ENCODE measurements around the gene TEK. TPM values are rescaled to one million over a fixed set of nuclear protein-coding genes. Genes with fewer than 3 reads are reported as not detected.

Gene TEK
- total and polyA plus RNA-seq, 2 donors (not counting 1 experiment from before 2014, with no cell fraction given) = not detected

DNA sequence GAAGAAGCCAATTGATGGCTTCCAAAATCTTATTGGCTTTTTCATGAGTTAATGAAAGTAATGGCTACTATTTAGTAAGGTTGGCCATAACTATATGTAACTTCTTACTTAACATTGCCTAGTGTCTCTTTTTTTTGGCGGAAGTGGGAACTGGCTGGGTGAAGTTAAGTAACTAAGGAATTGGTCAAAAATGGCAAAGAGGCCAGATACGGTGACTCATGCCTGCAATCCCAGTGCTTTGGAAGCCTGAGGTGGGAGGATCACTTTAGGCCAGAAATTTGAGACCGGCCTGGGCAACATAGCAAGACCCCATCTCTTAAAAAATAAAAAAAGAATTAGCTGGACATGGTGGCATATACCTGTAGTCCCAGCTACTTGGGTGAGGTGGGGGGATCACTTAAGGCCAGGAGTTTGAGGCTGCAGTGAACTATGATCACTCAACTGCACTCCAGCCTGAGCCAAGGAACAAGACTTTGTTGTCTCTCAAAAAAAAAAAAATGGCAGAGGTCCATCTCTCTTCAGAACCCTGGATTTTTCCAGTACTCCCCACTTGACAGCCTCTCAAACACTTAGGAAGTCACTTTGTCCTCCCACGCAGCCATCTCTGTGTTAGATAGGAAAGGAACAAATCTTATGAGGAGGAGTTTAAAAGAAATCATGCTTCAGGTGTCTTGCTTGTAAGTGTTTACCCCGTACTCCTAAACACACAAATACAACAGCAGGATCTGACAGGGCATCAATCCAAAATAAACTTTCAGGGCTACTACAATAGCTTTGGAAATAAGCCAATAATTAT is 75.7 kb downstream of the TEK start:
- H3K9me3 Mint-ChIP-seq (ENCODE audit: insufficient read depth) = no peaks in the 10 kb centered on the region
- H3K79me2 ChIP-seq (ENCODE audit: control insufficient read depth, insufficient read depth, low read length) = no peaks in the 10 kb centered on the region
- no peaks in the 10 kb centered on the region for H3K9me3 ChIP-seq (ENCODE audit: control extremely low read depth in 1 of 3, control insufficient read depth in 2 of 3, insufficient read depth in 1 of 3, low read length in 2 of 3)
- no peak for TF ChIP-seq EZH2 (IDR thresholded peaks at IDR 0.05; ENCODE audit: borderline replicate concordance, insufficient read depth, low read depth, low read length, poor library complexity, severe bottlenecking)
- TF ChIP-seq, protein P1, sequence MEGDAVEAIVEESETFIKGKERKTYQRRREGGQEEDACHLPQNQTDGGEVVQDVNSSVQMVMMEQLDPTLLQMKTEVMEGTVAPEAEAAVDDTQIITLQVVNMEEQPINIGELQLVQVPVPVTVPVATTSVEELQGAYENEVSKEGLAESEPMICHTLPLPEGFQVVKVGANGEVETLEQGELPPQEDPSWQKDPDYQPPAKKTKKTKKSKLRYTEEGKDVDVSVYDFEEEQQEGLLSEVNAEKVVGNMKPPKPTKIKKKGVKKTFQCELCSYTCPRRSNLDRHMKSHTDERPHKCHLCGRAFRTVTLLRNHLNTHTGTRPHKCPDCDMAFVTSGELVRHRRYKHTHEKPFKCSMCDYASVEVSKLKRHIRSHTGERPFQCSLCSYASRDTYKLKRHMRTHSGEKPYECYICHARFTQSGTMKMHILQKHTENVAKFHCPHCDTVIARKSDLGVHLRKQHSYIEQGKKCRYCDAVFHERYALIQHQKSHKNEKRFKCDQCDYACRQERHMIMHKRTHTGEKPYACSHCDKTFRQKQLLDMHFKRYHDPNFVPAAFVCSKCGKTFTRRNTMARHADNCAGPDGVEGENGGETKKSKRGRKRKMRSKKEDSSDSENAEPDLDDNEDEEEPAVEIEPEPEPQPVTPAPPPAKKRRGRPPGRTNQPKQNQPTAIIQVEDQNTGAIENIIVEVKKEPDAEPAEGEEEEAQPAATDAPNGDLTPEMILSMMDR (IDR thresholded peaks at IDR 0.05) = no peak
- ATAC-seq (ENCODE audit: low read depth) = no peak
- no peak for DNase-seq
- no peak overlapping the region for H3K4me2 ChIP-seq (replicated peaks; ENCODE audit: low read depth, low read length, poor library complexity, severe bottlenecking)
- intact Hi-C loops (cut with micrococcal nuclease) = no loop called here
- no peaks in the 10 kb centered on the region for H3K27me3 ChIP-seq (replicated peaks in 1 of 4; ENCODE audit: control extremely low read depth in 1 of 4, control insufficient read depth in 3 of 4, insufficient read depth in 4 of 4, low read length in 3 of 4)
- no peak overlapping the region for H3K9ac ChIP-seq (ENCODE audit: low read length)
- no peaks in the 10 kb centered on the region for H3K27me3 Mint-ChIP-seq
- POLR2A ChIA-PET = no interaction called here
- H3K4me3 Mint-ChIP-seq = no peak overlapping the region
- H3K27ac ChIP-seq (ENCODE audit: low read length in 2 of 2) = no peak overlapping the region
- 100% methylated on average over 1 of the region's 5 CpGs for WGBS (ENCODE audit: insufficient coverage)
- no peaks in the 10 kb centered on the region for H3K36me3 ChIP-seq (replicated peaks in 1 of 2; ENCODE audit: control extremely low read depth in 1 of 2, control insufficient read depth in 1 of 2, extremely low read depth in 1 of 2, insufficient read depth in 2 of 2, low read length in 1 of 2)
- H3K4me3 ChIP-seq (ENCODE audit: control extremely low read depth in 1 of 5, extremely low read depth in 1 of 5, insufficient read depth in 1 of 5, low read depth in 2 of 5, low read length in 4 of 5) = no peak overlapping the region
- H3K4me1 Mint-ChIP-seq = no peaks in the 10 kb centered on the region
- no peak overlapping the region for H2AFZ ChIP-seq (ENCODE audit: insufficient read depth, low read depth, low read length, poor library complexity, severe bottlenecking)
- H3K4me1 ChIP-seq (ENCODE audit: control insufficient read depth in 2 of 2, insufficient read depth in 2 of 2, low read length in 2 of 2) = no peaks in the 10 kb centered on the region
- H4K20me1 ChIP-seq (ENCODE audit: control insufficient read depth, insufficient read depth, low read length, poor library complexity, severe bottlenecking) = no peaks in the 10 kb centered on the region
- no peak overlapping the region for H3K27ac Mint-ChIP-seq
- CTCF ChIA-PET = no interaction called here

DNA sequence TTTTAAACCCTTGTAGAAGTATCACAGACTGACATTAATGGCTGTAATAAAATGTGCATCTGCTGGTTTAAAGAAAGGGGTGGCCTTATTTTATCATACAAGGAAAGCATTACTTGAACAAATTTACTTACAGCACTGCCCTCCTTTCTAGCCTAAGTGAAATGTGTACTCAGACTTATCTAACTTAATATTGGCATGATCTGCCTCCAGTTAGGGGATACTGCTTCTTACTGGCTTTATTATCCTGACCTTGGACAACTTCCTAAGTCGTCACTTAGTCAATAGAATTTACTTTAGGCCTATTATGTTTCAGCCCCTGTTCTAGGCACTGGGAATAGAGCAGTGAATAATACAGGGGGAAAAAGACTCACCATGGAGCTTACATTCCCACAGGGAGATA is 79.4 kb downstream of the TEK start:
- intact Hi-C loops (cut with micrococcal nuclease) = no loop called here
- H3K27me3 Mint-ChIP-seq = peaks cover 6% of the 10 kb centered on the region
- WGBS (ENCODE audit: insufficient coverage) = no CpG with 5 or more reads among the region's 1 CpG
- ChIA-PET CTCF (no interaction called here), POLR2A (no interaction called here)
- no peak overlapping the region for H3K4me3 Mint-ChIP-seq
- no peak overlapping the region for H3K27ac Mint-ChIP-seq
- Histone ChIP-seq H2AFZ (ENCODE audit: insufficient read depth, low read depth, low read length, poor library complexity, severe bottlenecking) (no peak overlapping the region), H3K27ac (ENCODE audit: low read length in 2 of 2) (no peak overlapping the region), H3K4me3 (ENCODE audit: control extremely low read depth in 1 of 5, extremely low read depth in 1 of 5, insufficient read depth in 1 of 5, low read depth in 2 of 5, low read length in 4 of 5) (no peak overlapping the region), H3K27me3 (replicated peaks in 1 of 4; ENCODE audit: control extremely low read depth in 1 of 4, control insufficient read depth in 3 of 4, insufficient read depth in 4 of 4, low read length in 3 of 4) (no peaks in the 10 kb centered on the region), H3K9ac (ENCODE audit: low read length) (no peak overlapping the region), H4K20me1 (ENCODE audit: control insufficient read depth, insufficient read depth, low read length, poor library complexity, severe bottlenecking) (no peaks in the 10 kb centered on the region), H3K79me2 (ENCODE audit: control insufficient read depth, insufficient read depth, low read length) (no peaks in the 10 kb centered on the region), H3K4me1 (ENCODE audit: control insufficient read depth in 2 of 2, insufficient read depth in 2 of 2, low read length in 2 of 2) (no peaks in the 10 kb centered on the region), H3K9me3 (ENCODE audit: control extremely low read depth in 1 of 3, control insufficient read depth in 2 of 3, insufficient read depth in 1 of 3, low read length in 2 of 3) (no peaks in the 10 kb centered on the region), H3K36me3 (replicated peaks in 1 of 2; ENCODE audit: control extremely low read depth in 1 of 2, control insufficient read depth in 1 of 2, extremely low read depth in 1 of 2, insufficient read depth in 2 of 2, low read length in 1 of 2) (no peaks in the 10 kb centered on the region), H3K4me2 (replicated peaks; ENCODE audit: low read depth, low read length, poor library complexity, severe bottlenecking) (no peak overlapping the region)
- H3K9me3 Mint-ChIP-seq (ENCODE audit: insufficient read depth) = no peaks in the 10 kb centered on the region
- H3K4me1 Mint-ChIP-seq = peaks cover 1% of the 10 kb centered on the region
- DNase-seq = no peak
- TF ChIP-seq EZH2 (IDR thresholded peaks at IDR 0.05; ENCODE audit: borderline replicate concordance, insufficient read depth, low read depth, low read length, poor library complexity, severe bottlenecking) = no peak
- TF ChIP-seq, protein P1 (IDR thresholded peaks at IDR 0.05) = no peak
- ATAC-seq (ENCODE audit: low read depth) = no peak
